ENCODE results near the gene AOX1.
A peak's percentile ranks its signal among the peaks of the same experiment; 100 is the strongest.
"Not testable (repeated sequence)": the region's sequence is repeated elsewhere in the genome, so short reads cannot be mapped to it uniquely, and the experiment has no call there.

AOX1 gene

DNA sequence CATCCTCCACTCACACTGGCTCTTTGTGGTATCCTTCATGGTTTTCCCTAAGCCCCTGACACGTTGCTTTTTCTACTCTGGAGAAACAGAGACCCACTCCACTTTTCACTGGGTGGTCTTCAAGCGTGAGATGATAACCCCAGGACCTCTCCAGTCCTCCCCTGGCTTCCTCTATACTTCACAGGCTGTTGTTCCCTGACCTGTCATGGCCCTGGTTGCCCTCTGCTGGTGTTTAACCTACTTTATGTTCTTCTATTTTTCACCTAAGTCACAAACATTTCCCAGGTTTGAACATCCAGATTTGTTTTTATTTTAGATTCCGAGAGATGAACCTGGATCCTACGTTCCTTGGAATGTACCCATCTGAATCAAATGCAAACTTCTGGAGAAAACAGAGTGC is 84.5 kb downstream of the AOX1 start:
- DNase-seq: no peak

DNA sequence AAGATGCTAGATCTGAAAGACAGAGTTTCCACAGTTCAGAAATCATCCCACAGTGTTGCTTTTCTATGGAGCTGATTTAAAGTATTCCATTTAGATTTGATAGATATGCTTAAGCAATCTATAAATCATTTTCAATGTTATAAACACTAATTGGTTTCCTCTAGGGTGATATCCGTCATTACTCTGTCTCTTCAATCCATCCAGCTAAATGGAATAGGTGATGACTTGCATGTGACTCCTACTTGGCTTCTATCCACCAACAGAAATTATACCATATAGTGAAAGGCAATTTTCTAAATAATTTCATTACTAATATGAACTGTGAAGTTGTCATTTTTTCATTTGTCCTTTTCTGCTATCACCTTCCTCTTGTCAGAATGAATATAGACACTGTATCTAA is 84.9 kb downstream of the AOX1 start:
- no peak for DNase-seq

DNA sequence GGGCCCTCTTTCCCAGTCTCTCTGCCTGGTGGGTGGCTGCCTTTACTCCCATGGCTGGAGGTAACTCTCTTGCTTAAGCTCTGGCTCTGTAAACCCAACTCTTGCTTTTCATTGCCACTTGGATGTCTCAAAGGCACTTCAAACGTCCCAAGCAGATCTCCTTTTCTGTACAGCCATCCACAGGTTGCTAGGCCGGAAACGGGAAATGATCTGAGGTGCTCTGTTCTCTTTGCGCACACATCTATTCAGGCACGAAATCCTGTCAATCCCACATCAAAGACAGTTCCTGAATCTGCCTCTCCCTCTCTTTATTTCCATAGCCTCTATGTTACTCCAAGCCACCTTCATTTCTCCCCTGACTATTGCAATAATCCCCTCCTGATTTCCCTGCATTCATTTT is 87.4 kb downstream of the AOX1 start:
- DNase-seq: no peak

DNA sequence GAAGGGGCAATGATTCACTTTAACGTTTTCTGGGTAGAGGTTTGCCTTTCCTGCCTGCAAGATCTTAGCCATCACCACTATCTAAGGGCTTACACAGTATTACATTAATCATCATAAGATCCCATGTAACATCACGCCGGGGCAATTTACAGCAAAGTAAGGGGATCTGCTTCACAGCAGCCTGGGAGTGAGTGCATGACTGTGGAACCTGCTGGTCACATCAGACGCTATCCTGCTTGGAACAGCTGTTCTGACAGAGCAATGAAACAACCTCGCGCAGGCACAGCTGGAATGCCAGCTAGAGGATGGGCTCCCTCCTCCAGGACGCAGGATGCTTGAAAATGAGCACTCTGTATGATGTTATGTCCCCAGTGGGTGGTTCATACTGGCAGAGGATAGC is 89.0 kb downstream of the AOX1 start:
- no peak for DNase-seq

DNA sequence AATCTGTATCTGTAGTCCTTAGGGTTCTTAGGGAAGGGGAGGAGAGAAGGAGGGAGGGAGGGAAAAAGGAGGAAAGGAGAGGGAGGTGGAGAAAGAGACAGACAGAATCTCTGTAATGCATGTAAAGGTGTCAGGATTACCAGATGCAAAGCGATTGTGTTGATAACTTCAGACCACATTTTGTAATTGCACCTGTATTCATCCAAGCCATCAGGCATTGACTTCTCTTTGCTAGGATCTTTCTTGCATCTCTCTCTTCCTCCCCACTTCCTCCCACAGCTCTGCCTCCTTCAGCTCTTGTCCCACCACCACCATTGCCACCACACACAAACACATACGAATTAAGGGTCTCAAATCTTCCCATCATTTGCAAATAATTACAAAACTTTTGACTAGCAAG is 91.4 kb downstream of the AOX1 start:
- no peak for DNase-seq

DNA sequence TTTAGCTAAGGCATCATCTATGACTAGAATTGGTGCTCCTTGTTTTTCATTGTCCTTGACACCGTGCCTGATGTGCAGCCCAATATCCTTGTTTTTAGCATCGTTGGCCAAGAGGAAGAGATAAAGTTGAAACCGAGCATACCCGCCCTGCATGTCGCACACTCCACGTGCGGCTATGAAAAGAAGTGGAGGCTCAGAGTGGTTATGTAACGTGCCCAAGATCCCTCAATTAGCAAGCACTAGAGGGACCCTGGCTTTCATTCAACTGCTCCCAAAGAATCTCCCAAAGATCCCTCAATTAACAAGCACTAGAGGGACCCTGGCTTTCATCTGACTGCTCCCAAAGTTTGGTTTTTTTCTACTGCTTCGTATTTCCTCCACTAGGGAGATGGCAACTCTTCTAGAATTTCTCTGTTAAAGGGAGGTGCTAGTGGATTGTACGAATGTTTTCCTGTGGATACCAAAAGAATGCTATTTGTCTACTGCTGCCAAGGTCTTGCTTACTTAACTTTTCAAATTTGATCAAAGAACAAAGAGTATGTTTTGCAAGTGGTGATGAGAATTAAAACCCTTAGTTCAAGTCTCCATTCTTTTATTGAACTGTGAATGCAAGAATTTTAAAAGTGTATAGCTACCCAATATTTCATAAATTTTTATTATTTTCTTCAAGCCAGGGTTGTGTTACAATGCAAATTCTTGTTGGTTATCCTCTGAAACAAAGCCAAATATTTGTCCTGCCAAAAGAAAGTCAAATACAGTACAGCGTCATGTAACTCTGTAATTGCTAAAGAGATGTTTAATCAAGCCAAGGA is 92.1 kb downstream of the AOX1 start:
- no peak for DNase-seq

DNA sequence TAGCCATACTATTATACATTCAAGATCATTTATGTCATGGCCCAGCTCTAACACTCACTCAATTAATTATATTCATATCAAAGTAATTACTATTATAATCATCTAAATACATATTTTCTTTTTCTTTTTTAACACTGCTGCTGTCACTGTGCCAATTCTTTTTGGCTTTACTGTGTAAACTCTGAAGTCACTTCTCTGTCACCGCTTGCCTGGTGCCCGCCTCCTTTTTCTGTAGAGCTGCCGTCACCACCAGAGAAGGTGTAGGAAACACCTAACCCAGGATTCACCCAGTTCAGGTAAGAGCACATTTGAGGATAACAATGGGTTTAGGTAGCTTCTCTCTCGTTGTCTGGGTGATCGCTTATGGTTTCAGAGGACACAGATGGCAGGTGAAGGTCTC is 93.3 kb downstream of the AOX1 start:
- DNase-seq: no peak

DNA sequence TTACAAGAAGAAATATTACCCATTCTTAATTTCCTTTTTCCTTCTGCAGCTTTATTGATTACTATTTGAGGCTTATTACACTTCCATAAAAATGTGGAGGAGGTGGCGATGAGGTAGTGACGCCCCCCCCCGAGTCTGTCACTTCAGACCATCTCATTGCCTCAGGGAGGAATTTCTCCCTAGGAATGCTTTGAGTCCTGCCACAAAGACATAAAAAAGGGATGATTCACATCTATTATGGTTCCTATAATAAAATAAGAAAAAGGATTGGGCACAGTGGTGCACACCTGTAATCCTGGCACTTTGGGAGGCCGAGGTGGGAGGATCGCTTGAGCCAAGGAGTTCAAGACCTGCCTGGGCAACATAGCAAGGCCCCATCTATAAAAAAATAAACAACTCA is 93.7 kb downstream of the AOX1 start:
- DNase-seq: no peak

DNA sequence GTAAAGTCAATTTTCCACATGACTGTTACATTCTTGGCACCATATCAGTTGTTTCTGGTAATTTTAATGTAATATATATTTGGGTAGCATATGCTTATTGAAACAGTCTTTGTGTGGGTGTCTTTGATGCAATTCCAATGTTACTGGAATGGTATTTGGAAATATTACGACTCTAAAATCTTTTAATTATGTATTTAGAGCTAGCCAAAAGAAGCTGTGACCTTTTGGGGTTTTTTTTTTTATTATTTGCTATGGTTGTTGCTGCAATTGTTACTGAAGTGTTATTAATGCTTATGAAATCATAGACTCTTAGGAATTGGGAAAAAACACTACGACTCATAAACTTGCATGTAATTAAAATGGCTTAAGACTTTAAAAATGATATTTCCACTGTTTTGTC is 95.9 kb downstream of the AOX1 start:
- no peak for DNase-seq

DNA sequence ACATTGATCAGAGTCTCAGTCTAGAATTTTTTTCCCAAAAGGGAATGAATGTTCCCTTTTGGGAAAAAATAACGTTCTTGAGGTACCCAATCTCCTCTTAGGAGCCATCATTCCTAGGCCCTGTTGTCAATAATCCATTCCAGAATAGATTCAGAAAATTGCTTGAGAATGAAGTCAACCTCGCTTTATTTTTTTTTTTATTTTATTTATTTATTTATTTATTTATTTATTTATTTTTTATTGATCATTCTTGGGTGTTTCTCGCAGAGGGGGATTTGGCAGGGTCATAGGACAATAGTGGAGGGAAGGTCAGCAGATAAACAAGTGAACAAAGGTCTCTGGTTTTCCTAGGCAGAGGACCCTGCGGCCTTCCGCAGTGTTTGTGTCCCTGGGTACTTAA is 96.6 kb downstream of the AOX1 start:
- DNase-seq: not testable (repeated sequence)

DNA sequence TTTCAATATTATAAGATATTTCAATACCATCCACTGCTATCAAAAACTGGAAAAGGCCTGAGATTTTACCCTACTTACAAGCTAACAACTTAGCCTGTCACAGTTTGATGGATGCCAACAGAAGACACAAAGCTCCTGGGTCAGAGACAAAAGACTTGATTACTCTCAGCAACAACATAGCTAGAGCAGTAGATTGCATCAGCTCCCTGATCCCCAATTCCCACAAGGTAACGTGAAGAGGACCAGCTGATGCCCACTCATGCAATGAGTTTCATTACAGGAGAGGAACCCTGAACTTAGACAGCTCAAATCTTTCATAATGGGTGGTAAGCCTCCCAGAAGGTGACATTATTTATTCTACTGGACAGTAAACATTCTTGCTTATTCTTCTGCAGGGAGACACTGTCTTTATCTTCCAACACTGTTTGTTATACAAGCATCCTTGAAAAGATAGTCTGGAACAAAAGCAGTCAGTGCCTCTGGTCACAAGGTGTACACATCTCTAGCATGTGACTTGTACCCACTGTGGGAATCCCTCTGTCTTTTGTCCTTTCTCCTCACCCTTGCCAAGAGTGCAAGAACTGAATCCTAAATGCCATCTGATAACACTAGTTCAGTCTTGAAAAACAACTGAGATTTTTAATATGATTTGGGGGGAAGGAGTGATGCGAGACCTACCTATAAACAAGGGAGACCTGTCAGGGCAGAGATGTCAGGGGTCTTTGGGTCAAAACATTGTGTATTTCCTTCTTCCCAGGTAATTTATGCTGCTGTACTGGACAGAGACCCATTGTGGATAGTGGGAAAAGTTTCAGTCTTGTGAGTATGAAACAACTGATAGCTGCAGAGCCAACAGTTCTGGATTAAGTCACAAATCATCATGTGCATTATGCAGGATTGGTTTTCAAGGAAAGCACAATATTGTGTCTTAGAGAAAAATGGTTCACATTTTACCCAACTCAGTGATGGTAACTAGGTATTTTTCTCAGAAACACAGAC is 102.4 kb downstream of the AOX1 start:
- DNase-seq: no peak

DNA sequence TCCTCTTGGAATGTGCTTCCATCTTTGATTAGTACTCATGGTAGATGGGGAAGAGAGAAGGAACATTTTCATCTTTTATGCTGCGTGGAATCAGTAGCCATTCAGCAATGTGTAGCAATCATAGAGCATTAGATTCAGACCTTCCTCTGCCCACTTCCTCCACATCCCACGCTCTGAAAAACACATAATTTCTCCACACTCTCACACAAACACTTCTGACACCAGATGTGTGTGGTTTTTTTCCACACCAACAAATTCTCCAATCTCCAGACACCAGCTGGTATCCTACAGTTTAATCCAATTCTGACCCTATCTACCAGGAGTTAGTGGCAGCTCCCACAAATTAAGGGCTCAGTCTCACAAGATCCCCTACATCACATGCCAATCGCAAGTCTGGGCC is 103.3 kb downstream of the AOX1 start:
- no peak for DNase-seq

DNA sequence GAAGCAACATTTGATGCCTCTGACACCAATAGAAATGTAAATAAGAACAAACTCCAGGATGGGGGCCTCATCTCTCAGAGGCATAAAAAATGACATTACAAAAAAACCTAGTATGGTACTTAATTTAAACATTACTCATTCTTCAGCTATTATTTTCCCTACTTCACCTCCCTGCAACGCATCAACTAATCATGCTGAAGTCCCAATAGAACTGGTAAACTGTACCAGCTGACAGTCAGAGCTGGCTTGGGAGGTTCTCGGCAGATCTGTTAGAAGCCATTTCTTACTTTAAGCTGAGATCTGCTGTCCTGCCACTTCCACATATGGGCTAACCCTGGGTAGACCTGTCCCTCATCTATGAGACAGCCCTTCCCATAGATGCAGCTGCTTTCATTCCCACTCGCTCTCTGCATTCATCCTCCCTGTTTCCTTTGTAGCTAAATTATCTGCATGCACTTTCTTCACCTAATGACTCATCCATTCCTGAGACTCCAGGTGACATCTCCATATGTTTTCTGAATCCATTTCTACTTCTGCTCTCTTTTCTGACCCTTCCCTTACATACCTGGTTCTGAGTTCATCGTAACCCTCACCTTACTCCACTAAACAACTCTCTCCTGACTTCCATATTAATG is 108.1 kb downstream of the AOX1 start:
- no peak for DNase-seq

DNA sequence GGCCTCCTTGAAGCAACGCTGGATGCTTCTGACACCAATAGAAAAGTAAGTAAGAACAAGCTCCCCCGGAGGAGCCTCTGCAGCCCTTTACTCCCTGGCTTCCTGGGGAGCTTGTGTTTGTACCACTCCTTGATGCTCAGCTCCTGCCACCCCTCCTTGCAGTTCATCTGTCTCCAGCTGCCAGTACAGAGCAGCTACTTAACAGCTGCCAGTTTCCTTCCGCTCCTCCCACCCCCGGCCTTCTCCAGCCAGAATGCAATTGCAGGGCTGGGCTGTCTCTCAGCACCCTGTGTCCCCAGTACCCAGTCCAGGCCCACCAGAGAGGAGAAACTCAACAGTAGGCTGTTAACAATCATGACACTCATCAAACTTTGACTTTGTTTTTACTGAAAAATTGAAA is 109.4 kb downstream of the AOX1 start:
- DNase-seq: peak; percentile 84

DNA sequence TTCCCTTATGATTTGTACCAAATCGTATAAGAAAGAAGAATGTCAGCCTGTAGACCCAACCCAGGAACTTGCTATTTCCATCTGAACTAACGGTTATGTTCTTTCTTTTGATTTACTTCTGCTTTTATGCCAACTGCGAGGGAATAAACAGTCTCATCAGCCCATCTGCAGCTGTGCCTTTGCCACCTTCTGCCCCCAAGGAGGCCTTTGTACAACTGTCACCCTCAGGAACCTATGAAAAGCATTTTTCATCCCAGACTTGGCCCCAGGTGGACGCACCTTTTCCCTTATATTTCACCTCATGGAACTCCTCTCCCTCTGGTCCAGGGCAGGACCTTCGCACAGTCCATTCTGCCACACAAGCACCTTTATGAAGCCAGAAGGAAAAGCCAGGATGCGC is 109.8 kb downstream of the AOX1 start:
- DNase-seq: peak; percentile 84

DNA sequence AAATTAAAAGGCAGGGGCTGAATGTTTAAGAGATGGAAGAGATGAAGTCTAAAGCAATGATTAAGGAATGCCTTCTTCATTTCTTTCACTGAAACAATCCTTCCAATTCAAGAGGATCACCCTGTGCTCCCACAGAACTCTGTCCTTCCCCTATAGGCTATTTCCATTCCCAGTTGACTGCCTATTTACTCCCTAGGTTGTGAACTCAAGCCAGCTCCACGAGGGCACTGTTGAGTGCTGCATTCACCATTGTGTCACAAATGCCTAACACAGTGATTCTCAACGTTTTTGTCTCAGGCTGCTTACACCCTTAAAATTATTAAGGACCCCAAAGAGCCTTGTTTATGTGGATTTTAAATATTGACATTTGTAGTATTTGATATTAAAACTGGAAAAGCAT is 112.4 kb downstream of the AOX1 start:
- no peak for DNase-seq

DNA sequence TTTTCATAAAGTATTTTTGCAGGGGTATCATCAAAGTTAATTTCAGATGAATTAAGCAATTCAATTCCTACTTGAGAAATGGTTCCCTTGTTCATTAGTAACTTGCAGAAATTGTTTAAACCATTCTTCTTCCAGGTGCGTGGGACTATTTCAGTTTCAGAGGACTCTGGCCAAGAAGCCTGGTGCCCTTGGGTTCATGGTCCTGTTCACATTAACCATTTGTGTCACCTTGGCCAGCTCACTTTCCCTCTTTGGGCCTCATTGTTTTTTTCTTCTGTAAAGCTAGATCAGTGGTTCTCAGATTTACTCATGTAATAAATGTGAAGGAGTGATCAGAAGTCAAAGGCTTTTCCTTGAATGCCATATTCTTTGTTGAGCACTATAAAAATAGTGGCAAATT is 113.5 kb downstream of the AOX1 start:
- no peak for DNase-seq

DNA sequence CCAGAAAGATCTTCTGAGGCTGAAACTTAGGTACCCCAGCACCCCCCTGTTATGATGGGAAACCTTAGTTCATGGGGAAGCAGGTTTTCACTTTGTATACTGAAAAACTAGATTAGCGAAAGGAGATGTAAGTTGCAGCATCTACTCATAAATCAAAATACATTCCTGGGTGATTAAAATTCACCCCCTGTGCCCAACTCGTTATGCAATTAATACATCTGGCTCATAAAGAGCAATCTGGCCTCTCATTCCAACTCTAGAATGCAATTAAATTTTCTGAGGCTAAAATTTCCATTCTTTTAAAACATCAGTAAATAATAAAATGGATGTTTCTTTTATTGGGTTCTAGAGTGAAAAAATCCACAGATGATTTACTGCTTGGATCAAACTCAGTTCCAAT is 115.0 kb downstream of the AOX1 start:
- DNase-seq: no peak

DNA sequence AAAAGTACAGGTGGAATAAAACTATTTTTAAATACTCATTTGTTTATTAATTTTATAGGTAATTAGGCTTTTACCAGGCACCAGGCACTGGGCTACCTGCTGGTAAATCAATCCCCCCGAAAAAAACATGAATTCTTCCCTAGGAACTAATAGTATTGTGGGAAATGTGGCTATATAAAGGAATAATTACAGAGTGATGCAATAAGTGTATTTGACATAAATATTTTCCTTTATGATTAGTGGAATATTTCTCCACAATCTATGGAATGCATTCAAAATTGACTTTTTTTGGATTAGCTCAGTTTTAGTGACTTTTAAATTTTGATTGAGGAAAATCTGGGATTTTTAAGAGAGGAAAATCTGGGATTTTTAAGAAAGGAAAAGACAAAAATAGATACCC is 116.2 kb downstream of the AOX1 start:
- no peak for DNase-seq

DNA sequence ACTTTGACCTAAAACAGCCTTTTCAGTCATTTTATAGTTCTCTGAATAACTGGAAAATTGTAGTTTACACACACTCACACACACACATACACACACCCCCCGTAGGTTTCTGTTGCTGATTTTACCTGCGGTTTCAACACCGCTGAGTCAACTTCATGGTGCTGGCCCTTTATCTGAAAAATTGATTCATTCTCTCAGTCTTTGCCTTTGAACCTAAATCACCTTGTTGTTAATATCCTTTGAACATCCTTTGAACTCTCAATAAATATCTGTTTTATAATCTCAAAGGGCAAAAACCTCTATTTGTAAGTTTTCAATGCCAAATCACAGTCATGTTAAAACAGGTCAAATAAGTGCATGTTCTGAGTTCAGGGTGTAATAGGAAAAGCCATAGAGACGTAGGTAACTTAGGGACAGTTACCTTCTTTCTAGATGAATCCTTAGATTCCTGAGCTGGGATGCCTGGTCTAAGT is 116.9 kb downstream of the AOX1 start:
- no peak for DNase-seq

DNA sequence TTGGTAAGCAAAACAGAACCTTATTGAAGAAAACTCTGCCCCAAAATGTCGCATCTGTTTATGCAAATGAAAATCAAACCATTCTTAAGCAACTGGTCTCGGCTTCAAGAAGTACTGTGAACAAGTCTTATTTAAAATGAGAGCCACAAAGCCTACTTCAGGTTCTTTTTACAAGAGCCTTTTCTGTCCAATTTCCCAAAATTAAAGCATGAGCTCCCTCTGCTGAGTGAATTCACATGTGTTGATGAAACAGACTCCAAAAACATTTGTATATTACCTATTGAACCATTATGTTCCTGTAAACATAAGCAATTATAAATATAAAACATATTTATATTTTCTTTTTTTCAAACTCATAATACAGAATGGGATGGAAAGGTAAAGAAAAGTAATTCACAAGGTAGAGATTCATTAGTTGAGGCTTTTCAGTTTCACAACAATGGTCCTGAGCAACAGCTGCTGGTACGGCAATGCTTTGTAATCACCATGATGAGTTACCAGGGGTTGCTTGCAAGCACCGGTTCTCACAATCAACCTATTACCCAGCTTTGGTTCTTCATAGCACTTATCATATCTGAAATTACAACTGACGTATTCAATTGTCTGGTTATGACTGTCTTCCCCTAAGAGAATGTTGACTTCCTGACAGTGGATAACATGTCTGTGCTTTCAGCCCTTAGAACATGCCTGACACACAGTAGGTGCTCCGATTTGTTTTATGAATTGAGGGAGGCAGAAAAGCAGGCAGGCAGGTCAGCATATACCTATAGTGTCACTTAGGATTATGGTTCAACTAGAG is 117.5 kb downstream of the AOX1 start:
- DNase-seq: no peak

DNA sequence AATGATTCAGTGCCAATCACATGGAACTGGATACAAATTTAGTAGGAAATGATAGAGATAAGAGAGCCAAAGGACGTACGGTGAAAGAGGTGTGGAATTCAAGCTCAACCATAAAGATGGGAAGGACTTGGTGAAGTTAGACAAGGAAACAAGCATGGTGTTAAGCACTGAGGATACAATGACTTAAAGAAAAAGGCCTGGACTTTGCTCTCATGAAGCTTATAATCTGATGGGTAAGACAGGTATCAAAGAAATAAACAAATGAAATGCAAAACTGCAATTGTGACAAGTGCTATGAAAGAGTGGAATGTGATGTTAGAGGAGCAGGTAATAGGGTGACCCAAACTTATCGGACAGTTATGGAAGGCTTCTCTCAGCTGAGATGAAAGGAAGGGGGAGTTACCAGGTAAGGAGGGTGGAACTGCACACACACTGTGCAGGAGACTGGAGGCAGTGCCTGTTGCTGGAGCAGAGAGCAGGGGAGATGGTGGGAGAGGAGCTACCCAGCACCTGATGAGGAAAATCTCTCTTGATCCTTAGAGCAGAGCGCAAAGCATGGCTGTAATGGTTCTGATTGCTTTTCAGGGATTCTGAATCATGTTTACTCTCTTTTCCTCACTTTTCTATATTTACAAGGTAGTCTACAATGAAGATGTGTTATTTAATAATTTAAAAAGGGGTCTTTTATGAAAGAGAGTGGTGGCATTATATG is 118.3 kb downstream of the AOX1 start:
- no peak for DNase-seq

Data from KG1 (cell line).